ENCODE data around the gene FAM163B.

The FAM163B gene

GRCh38 chr9:133545494-133546286, 63.5 kb downstream of the FAM163B start:
- no peak for TF ChIP-seq CTCF (IDR thresholded peaks at IDR 0.05; ENCODE audit: extremely low read depth, insufficient read depth, missing control alignments)
- in situ Hi-C loops (cut with MboI; ENCODE audit: low pct_unique_long_range_greater_than_20kb, low sequenced_read_pairs, unreplicated experiment) = loop anchor here (25.0 kb wide), 2 partner anchors 192 to 467 kb away; partner anchors contain the start of gene SARDH
- no peak for DNase-seq (ENCODE audit: low spot score)

- in situ Hi-C loops (cut with MboI; ENCODE audit: low pct_unique_long_range_greater_than_20kb, low sequenced_read_pairs, unreplicated experiment) = loop anchor here (25.0 kb wide), 2 partner anchors 193 to 468 kb away; partner anchors contain the start of gene SARDH
- no peak for TF ChIP-seq CTCF (IDR thresholded peaks at IDR 0.05; ENCODE audit: extremely low read depth, insufficient read depth, missing control alignments)
- no peak for DNase-seq (ENCODE audit: low spot score)
These were observed 65.3 kb downstream of the FAM163B start for GRCh38 chr9:133543772-133544467.

GRCh38 chr9:133542002-133542401, 67.2 kb downstream of the FAM163B start:
- in situ Hi-C loops (cut with MboI; ENCODE audit: low pct_unique_long_range_greater_than_20kb, low sequenced_read_pairs, unreplicated experiment) = loop anchor here (25.0 kb wide), 2 partner anchors 195 to 470 kb away; partner anchors contain the start of gene SARDH
- DNase-seq (ENCODE audit: low spot score) = no peak
- no peak for TF ChIP-seq CTCF (IDR thresholded peaks at IDR 0.05; ENCODE audit: extremely low read depth, insufficient read depth, missing control alignments)

GRCh38 chr9:133540698-133541025, 68.5 kb downstream of the FAM163B start:
- in situ Hi-C loops (cut with MboI; ENCODE audit: low pct_unique_long_range_greater_than_20kb, low sequenced_read_pairs, unreplicated experiment) = loop anchor here (25.0 kb wide), 2 partner anchors 197 to 472 kb away; partner anchors contain the start of gene SARDH
- DNase-seq (ENCODE audit: low spot score) = peak; percentile 68
- peak; percentile 49 for TF ChIP-seq CTCF (IDR thresholded peaks at IDR 0.05; ENCODE audit: extremely low read depth, insufficient read depth, missing control alignments)

GRCh38 chr9:133539991-133540697, 69.0 kb downstream of the FAM163B start:
- peak; percentile 40 for DNase-seq (ENCODE audit: low spot score)
- no peak for TF ChIP-seq CTCF (IDR thresholded peaks at IDR 0.05; ENCODE audit: extremely low read depth, insufficient read depth, missing control alignments)
- in situ Hi-C loops (cut with MboI; ENCODE audit: low pct_unique_long_range_greater_than_20kb, low sequenced_read_pairs, unreplicated experiment) = loop anchor here (25.0 kb wide), 2 partner anchors 197 to 472 kb away; partner anchors contain the start of gene SARDH
